ENCODE results near the gene PLEKHG3.

The PLEKHG3 gene

GRCh38 chr14:64761441-64762043 is 57.3 kb downstream of the PLEKHG3 start:
- in situ Hi-C loops (cut with HindIII; ENCODE audit: low sequenced_read_pairs) = no loop called here

GRCh38 chr14:64762044-64763034 is 58.1 kb downstream of the PLEKHG3 start:
- in situ Hi-C loops (cut with HindIII; ENCODE audit: low sequenced_read_pairs) = no loop called here

GRCh38 chr14:64763085-64763782 is 59.0 kb downstream of the PLEKHG3 start:
- in situ Hi-C loops (cut with HindIII; ENCODE audit: low sequenced_read_pairs) = no loop called here

- in situ Hi-C loops (cut with HindIII; ENCODE audit: low sequenced_read_pairs) = no loop called here
Observed at GRCh38 chr14:64763801-64764621, 59.8 kb downstream of the PLEKHG3 start.

GRCh38 chr14:64764641-64765520 is 60.7 kb downstream of the PLEKHG3 start:
- in situ Hi-C loops (cut with HindIII; ENCODE audit: low sequenced_read_pairs) = no loop called here

GRCh38 chr14:64765740-64766302 is 61.6 kb downstream of the PLEKHG3 start:
- in situ Hi-C loops (cut with HindIII; ENCODE audit: low sequenced_read_pairs) = no loop called here

- in situ Hi-C loops (cut with HindIII; ENCODE audit: low sequenced_read_pairs) = no loop called here
Observed at GRCh38 chr14:64766430-64767151, 62.4 kb downstream of the PLEKHG3 start.

- in situ Hi-C loops (cut with HindIII; ENCODE audit: low sequenced_read_pairs) = no loop called here
Observed at GRCh38 chr14:64767215-64767964, 63.2 kb downstream of the PLEKHG3 start.

- in situ Hi-C loops (cut with HindIII; ENCODE audit: low sequenced_read_pairs) = no loop called here
Observed at GRCh38 chr14:64768401-64769095, 64.3 kb downstream of the PLEKHG3 start.

- in situ Hi-C loops (cut with HindIII; ENCODE audit: low sequenced_read_pairs) = no loop called here
Observed at GRCh38 chr14:64769096-64770020, 65.1 kb downstream of the PLEKHG3 start.

- in situ Hi-C loops (cut with HindIII; ENCODE audit: low sequenced_read_pairs) = no loop called here
Observed at GRCh38 chr14:64770751-64771150, 66.5 kb downstream of the PLEKHG3 start.

GRCh38 chr14:64771161-64771560 is 66.9 kb downstream of the PLEKHG3 start:
- in situ Hi-C loops (cut with HindIII; ENCODE audit: low sequenced_read_pairs) = no loop called here

- in situ Hi-C loops (cut with HindIII; ENCODE audit: low sequenced_read_pairs) = no loop called here
Observed at GRCh38 chr14:64772397-64772950, 68.2 kb downstream of the PLEKHG3 start.

GRCh38 chr14:64773046-64773445 is 68.8 kb downstream of the PLEKHG3 start:
- in situ Hi-C loops (cut with HindIII; ENCODE audit: low sequenced_read_pairs) = no loop called here

- in situ Hi-C loops (cut with HindIII; ENCODE audit: low sequenced_read_pairs) = no loop called here
Observed at GRCh38 chr14:64773577-64773976, 69.4 kb downstream of the PLEKHG3 start.

- in situ Hi-C loops (cut with HindIII; ENCODE audit: low sequenced_read_pairs) = no loop called here
Observed at GRCh38 chr14:64774272-64774671, 70.0 kb downstream of the PLEKHG3 start.

Measured in DLD1 (cell line).